ENCODE measurements around the gene TMEM94. TPM values are rescaled to one million over a fixed set of nuclear protein-coding genes. Genes with fewer than 3 reads are reported as not detected.

Gene TMEM94
- total and polyA plus RNA-seq, 2 of the 4 experiments (the other 2 are of a cell fraction) = 8.4 to 64.7 TPM

GRCh38 chr17:75457047-75457654 is 716 bp downstream of the TMEM94 start:
- Histone ChIP-seq H2AK5ac (ENCODE audit: low read depth, low read length) (peak overlapping the region; percentile 94), H3K56ac (ENCODE audit: extremely low read depth, insufficient read depth, low read length) (peak overlapping the region; percentile 96), H3K9me1 (ENCODE audit: insufficient read depth, low read length) (peaks cover 16% of the 10 kb centered on the region), H4K20me1 (ENCODE audit: insufficient read depth, low read length) (no peaks in the 10 kb centered on the region), H3K4me1 (ENCODE audit: control insufficient read depth, insufficient read depth, low read length) (peaks cover 6% of the 10 kb centered on the region), H2BK5ac (ENCODE audit: low read depth, low read length, poor library complexity, severe bottlenecking) (peak overlapping the region; percentile 74), H2AFZ (replicated peaks; ENCODE audit: low read length, poor library complexity) (peak overlapping the region; percentile 98), H3K79me1 (ENCODE audit: low read depth in 1 of 2, low read length in 2 of 2) (peaks cover 31 to 45% of the 10 kb centered on the region in 2 experiments), H2AK9ac (replicated peaks; ENCODE audit: low read depth, low read length, poor library complexity) (peak overlapping the region; percentile 99), H3K14ac (replicated peaks; ENCODE audit: low read depth, low read length) (peak overlapping the region; percentile 99), H4K8ac (ENCODE audit: low read depth in 2 of 2, low read length in 2 of 2) (peak overlapping the region; percentile 95 to 98), H3K18ac (ENCODE audit: low read depth, low read length) (peak overlapping the region; percentile 85), H3K27me3 (ENCODE audit: control insufficient read depth, insufficient read depth, low read length) (no peaks in the 10 kb centered on the region), H4K5ac (ENCODE audit: low read depth, low read length) (peak overlapping the region; percentile 95), H3K9me3 (ENCODE audit: control insufficient read depth, insufficient read depth, low read length) (no peaks in the 10 kb centered on the region), H3K36me3 (ENCODE audit: control insufficient read depth, insufficient read depth, low read length) (no peaks in the 10 kb centered on the region), H2BK15ac (ENCODE audit: low read depth, low read length) (peak overlapping the region; percentile 85; the same call in 1 of the 3 replicates), H3K9ac (ENCODE audit: low read depth, low read length) (peak overlapping the region; percentile 96), H3K4ac (ENCODE audit: low read depth, low read length) (peak overlapping the region; percentile 96), H3K23ac (ENCODE audit: low read depth, low read length) (peak overlapping the region; percentile 99), H3K4me2 (ENCODE audit: low read depth, low read length) (peak overlapping the region; percentile 93), H4K91ac (ENCODE audit: insufficient read depth, low read depth, low read length) (peak overlapping the region; percentile 95), H2BK20ac (ENCODE audit: low read depth, low read length) (peak overlapping the region; percentile 44; the same call in 1 of the 2 replicates), H3K27ac (ENCODE audit: insufficient read depth, low read length) (peak overlapping the region; percentile 77), H3K4me3 (ENCODE audit: insufficient read depth, low read depth, low read length) (peak overlapping the region; percentile 58), H2BK120ac (ENCODE audit: low read depth, low read length) (peak overlapping the region; percentile 73; the same call in 1 of the 2 replicates)
- intact Hi-C loops (cut with micrococcal nuclease) = no loop called here
- POLR2A ChIA-PET (ENCODE audit: unreplicated experiment) = no interaction called here
- in situ Hi-C loops (cut with MboI; ENCODE audit: low sequenced_read_pairs) = no loop called here
- no peak for TF ChIP-seq POLR2A (IDR thresholded peaks at IDR 0.05; ENCODE audit: low read depth, low read length)
- TF ChIP-seq USF2 (IDR thresholded peaks at IDR 0.05; ENCODE audit: low read depth, low read length) = peak; percentile 94
- no peak for TF ChIP-seq RCOR1 (IDR thresholded peaks at IDR 0.05; ENCODE audit: insufficient replicate concordance, low read length)
- no peak for TF ChIP-seq MAFK (IDR thresholded peaks at IDR 0.05; ENCODE audit: low read depth, low read length)
- TF ChIP-seq NFE2L2 (IDR thresholded peaks at IDR 0.05; ENCODE audit: low read depth, low read length) = no peak
- no peak for TF ChIP-seq CEBPB (IDR thresholded peaks at IDR 0.05; ENCODE audit: low read depth, low read length)
- no peak for TF ChIP-seq CTCF (conservative IDR thresholded peaks at IDR 0.05; ENCODE audit: low read depth, low read length)
- no peak for TF ChIP-seq RAD21 (IDR thresholded peaks at IDR 0.05; ENCODE audit: low read length)
- peak; percentile 68 for TF ChIP-seq BHLHE40 (IDR thresholded peaks at IDR 0.05; ENCODE audit: low read depth, low read length)
- TF ChIP-seq RFX5 (IDR thresholded peaks at IDR 0.05; ENCODE audit: low read depth, low read length) = no peak
- TF ChIP-seq FOS (IDR thresholded peaks at IDR 0.05; ENCODE audit: low read depth, low read length) = no peak
- TF ChIP-seq CHD1 (IDR thresholded peaks at IDR 0.05; ENCODE audit: low read depth, low read length) = no peak
- no peak for TF ChIP-seq ELK1 (IDR thresholded peaks at IDR 0.05; ENCODE audit: borderline replicate concordance, low read depth, low read length)
- peak; percentile 56; the same call in 1 of the 2 replicates for TF ChIP-seq MXI1 (IDR thresholded peaks at IDR 0.05; ENCODE audit: borderline replicate concordance, low read depth, low read length)
- CTCF ChIA-PET = interaction anchor here (1.3 kb wide), 1 partner anchor 59 kb away, joined by 3 read pairs; the partner anchor contains the start of gene TSEN54
- BruUV-seq (replicated peaks) = no TSS peak
- dilution Hi-C loops (cut with HindIII; ENCODE audit: low sequenced_read_pairs, unreplicated experiment) = no loop called here
- 3% methylated on average over 19 of the region's 38 CpGs; no CpG with 5 or more reads in 1 of the 2 experiments for WGBS, 2 experiments (ENCODE audit: extremely low coverage in 2 of 2, insufficient read length in 1 of 2)
- peak; percentile 31 for ATAC-seq (ENCODE audit: low read depth)
- DNase-seq = peak; percentile 45

All from IMR-90 (cell line).